T-cell (primary cell): ENCODE data around the gene CTNNA3. TPM values are rescaled to one million over a fixed set of nuclear protein-coding genes. Genes with fewer than 3 reads are reported as not detected.

Source experiments
- ATAC-seq, 4 experiments: fragments of 200-7000 bp in 3 of 4; fragments of 150-1000 bp in 1 of 4; cut with Tn5 transposase; replicated peaks in 1 of 4; 1 replicate in 3 of 4; 2 replicates in 1 of 4; pipeline ENCODE4 v1.10.0; 2021; ENCODE audit warnings: moderate library complexity in 3 of 4, mild to moderate bottlenecking in 2 of 4, moderate number of reproducible peaks in 1 of 4
- CTCF ChIA-PET, 2 donors: fragments of 300-600 bp; sonication (Branson Sonifier 250); formaldehyde crosslinking; loops; one replicate each; lab custom pipeline; 2022; ENCODE audit warnings: antibody characterized with exemption in 2 of 2; lab: Charles Lee
- POLR2A ChIA-PET, 2 donors: fragments of 300-600 bp; sonication (Branson Sonifier 250); formaldehyde crosslinking; loops; one replicate each; lab custom pipeline; 2022; ENCODE audit warnings: antibody characterized with exemption in 2 of 2; lab: Charles Lee
- DNase-seq, 35 experiments: peaks; one replicate each; pipeline versions ENCODE4 v3.0.0 to v3.0.0-alpha.2; 2013 to 2023
- H3K27ac ChIP-seq: one replicate; pipeline ENCODE4 v1.5.1; 2013; ENCODE audit warnings: low read length
- H3K27me3 ChIP-seq, 2 experiments: replicated peaks in 1 of 2; 1 replicate in 1 of 2; 2 replicates in 1 of 2; pipeline versions ENCODE4 v1.6.1 to v1.7.0; 2013; ENCODE audit warnings: low read length in 1 of 2, mixed read lengths in 1 of 2; ENCODE audit not compliant: control insufficient read depth in 2 of 2, insufficient read depth in 2 of 2; ENCODE audit errors: extremely low read depth in 1 of 2
- H3K36me3 ChIP-seq, 2 donors: 1 replicate in 1 of 2; 2 replicates in 1 of 2; pipeline versions ENCODE4 v1.6.1 to v1.7.0; 2013; ENCODE audit warnings: low read length in 1 of 2; ENCODE audit not compliant: control insufficient read depth in 2 of 2, insufficient read depth in 1 of 2; ENCODE audit errors: extremely low read depth in 1 of 2
- H3K4me1 ChIP-seq, 2 experiments: 1 replicate in 1 of 2; 2 replicates in 1 of 2; pipeline versions ENCODE4 v1.6.1 to v1.7.0; 2013; ENCODE audit warnings: low read length in 2 of 2, mixed read lengths in 1 of 2; ENCODE audit not compliant: insufficient read depth in 2 of 2, control insufficient read depth in 1 of 2; ENCODE audit errors: extremely low read depth in 1 of 2
- H3K4me3 ChIP-seq, 2 donors: 1 replicate in 1 of 2; 2 replicates in 1 of 2; pipeline versions ENCODE4 v1.5.1 to v1.7.0; 2013; ENCODE audit warnings: mild to moderate bottlenecking in 2 of 2, low read length in 1 of 2, moderate library complexity in 1 of 2; ENCODE audit not compliant: control insufficient read depth in 1 of 2; ENCODE audit errors: extremely low read depth in 1 of 2
- H3K9me3 ChIP-seq: 2 replicates; pipeline ENCODE4 v1.7.0; 2013
- H3K27ac Mint-ChIP-seq, 2 donors: one replicate each; pipeline ENCODE4 v1.8.0; 2020 to 2021; ENCODE audit warnings: mild to moderate bottlenecking in 2 of 2, mixed read lengths in 2 of 2
- H3K27me3 Mint-ChIP-seq, 2 donors: one replicate each; pipeline ENCODE4 v1.8.0; 2021 to 2022; ENCODE audit warnings: mixed read lengths in 2 of 2
- H3K36me3 Mint-ChIP-seq: one replicate; pipeline ENCODE4 v1.8.0; 2021; ENCODE audit warnings: mixed read lengths
- H3K4me1 Mint-ChIP-seq, 3 donors: one replicate each; pipeline ENCODE4 v1.8.0; 2020 to 2022; ENCODE audit warnings: mixed read lengths in 3 of 3, mild to moderate bottlenecking in 1 of 3
- H3K4me3 Mint-ChIP-seq, 3 donors: one replicate each; pipeline ENCODE4 v1.8.0; 2020 to 2022; ENCODE audit warnings: mild to moderate bottlenecking in 3 of 3, mixed read lengths in 3 of 3, moderate library complexity in 3 of 3
- H3K9me3 Mint-ChIP-seq, 3 donors: one replicate each; pipeline ENCODE4 v1.8.0; 2020 to 2022; ENCODE audit warnings: mixed read lengths in 3 of 3
- WGBS: methylation state at CpG from one replicate; pipeline ENCODE4 v1.1.5; 2013; ENCODE audit warnings: missing lambda C conversion rate; ENCODE audit not compliant: insufficient coverage; 5-methylcytosine and 5-hydroxymethylcytosine counted together
- total RNA-seq, 35 experiments: library from RNA in 6 of 35; stranded (reverse) in 6 of 35; fragments of 120-200 nt in 1 of 35; gene quantifications; one replicate each; pipeline versions ENCODE4 v1.2.1 to v1.2.4 and lab custom pipeline; 2013 to 2026

The CTNNA3 gene
- total RNA-seq, 5 donors from 2014 or later (not counting 1 experiment from before 2014, with no cell fraction given), result 0.88 TPM; not detected in 4

GRCh38 chr10:66218981-66219587 lies 1476.9 kb downstream of the CTNNA3 start:
- no peak overlapping the region for H3K4me3 ChIP-seq
- Mint-ChIP-seq H3K36me3 (no peaks in the 10 kb centered on the region), H3K9me3 (peaks cover 0 to 3% (median 0%) of the 10 kb centered on the region in 3 donors), H3K4me3 (no peak overlapping the region), H3K27me3 (no peaks in the 10 kb centered on the region), H3K4me1 (no peaks in the 10 kb centered on the region), H3K27ac (no peak overlapping the region)
- H3K27me3 ChIP-seq, result no peaks in the 10 kb centered on the region
- 75% methylated on average over 2 of the region's 5 CpGs for WGBS
- ATAC-seq (no peak), DNase-seq (no peak)
- POLR2A ChIA-PET, result interaction anchor here in 1 of 2 donors (0.6 kb wide), 1 partner anchor 372 kb away, joined by 5 read pairs; no protein-coding TSS in a partner anchor
- no peaks in the 10 kb centered on the region for H3K4me1 ChIP-seq
- CTCF ChIA-PET, result interaction anchor here in 1 of 2 donors (0.5 kb wide), 1 partner anchor 1318 kb away, joined by 3 read pairs; no protein-coding TSS in a partner anchor
- no peaks in the 10 kb centered on the region for H3K36me3 ChIP-seq
- H3K9me3 ChIP-seq, result no peaks in the 10 kb centered on the region
- H3K27ac ChIP-seq, result no peak overlapping the region

GRCh38 chr10:66218289-66218688 lies 1477.7 kb downstream of the CTNNA3 start:
- H3K27me3 ChIP-seq, result no peaks in the 10 kb centered on the region
- Mint-ChIP-seq H3K27me3 (no peaks in the 10 kb centered on the region), H3K4me1 (no peaks in the 10 kb centered on the region), H3K4me3 (no peak overlapping the region), H3K27ac (no peak overlapping the region), H3K36me3 (no peaks in the 10 kb centered on the region), H3K9me3 (peaks cover 0 to 3% (median 0%) of the 10 kb centered on the region in 3 donors)
- POLR2A ChIA-PET, result interaction anchor here in 1 of 2 donors (0.6 kb wide), 1 partner anchor 371 kb away, joined by 5 read pairs; no protein-coding TSS in a partner anchor
- no peak overlapping the region for H3K27ac ChIP-seq
- no peaks in the 10 kb centered on the region for H3K9me3 ChIP-seq
- no peak for ATAC-seq
- WGBS, result 0% methylated on average over 1 of the region's 2 CpGs
- no peak for DNase-seq
- H3K36me3 ChIP-seq, result no peaks in the 10 kb centered on the region
- H3K4me3 ChIP-seq, result no peak overlapping the region
- CTCF ChIA-PET, result no interaction called here
- H3K4me1 ChIP-seq, result no peaks in the 10 kb centered on the region

- Histone ChIP-seq H3K4me3 (no peak overlapping the region), H3K27ac (no peak overlapping the region), H3K4me1 (no peaks in the 10 kb centered on the region), H3K36me3 (no peaks in the 10 kb centered on the region), H3K9me3 (no peaks in the 10 kb centered on the region), H3K27me3 (no peaks in the 10 kb centered on the region)
- Mint-ChIP-seq H3K36me3 (no peaks in the 10 kb centered on the region), H3K4me3 (no peak overlapping the region), H3K9me3 (peaks cover 0 to 3% (median 0%) of the 10 kb centered on the region in 3 donors), H3K27me3 (no peaks in the 10 kb centered on the region), H3K27ac (no peak overlapping the region), H3K4me1 (no peaks in the 10 kb centered on the region)
- POLR2A ChIA-PET, result no interaction called here
- no CpG with 5 or more reads among the region's 3 CpGs for WGBS
- CTCF ChIA-PET, result no interaction called here
- no peak for DNase-seq
- no peak for ATAC-seq
These were observed 1480.1 kb downstream of the CTNNA3 start for GRCh38 chr10:66215920-66216319.

GRCh38 chr10:66214721-66215404 lies 1481.1 kb downstream of the CTNNA3 start:
- DNase-seq (no peak), ATAC-seq (no peak)
- H3K9me3 Mint-ChIP-seq, result peaks cover 0 to 3% (median 0%) of the 10 kb centered on the region in 3 donors
- H3K36me3 Mint-ChIP-seq, result no peaks in the 10 kb centered on the region
- Histone ChIP-seq H3K36me3 (no peaks in the 10 kb centered on the region), H3K4me3 (no peak overlapping the region), H3K4me1 (no peaks in the 10 kb centered on the region), H3K9me3 (no peaks in the 10 kb centered on the region), H3K27ac (no peak overlapping the region), H3K27me3 (no peaks in the 10 kb centered on the region)
- no peak overlapping the region for H3K4me3 Mint-ChIP-seq
- ChIA-PET CTCF (no interaction called here), POLR2A (no interaction called here)
- no CpG with 5 or more reads among the region's 4 CpGs for WGBS
- H3K27ac Mint-ChIP-seq, result no peak overlapping the region
- H3K27me3 Mint-ChIP-seq, result no peaks in the 10 kb centered on the region
- H3K4me1 Mint-ChIP-seq, result no peaks in the 10 kb centered on the region

GRCh38 chr10:66209025-66209424 lies 1487.0 kb downstream of the CTNNA3 start:
- Mint-ChIP-seq H3K36me3 (no peaks in the 10 kb centered on the region), H3K4me1 (no peaks in the 10 kb centered on the region), H3K27me3 (no peaks in the 10 kb centered on the region), H3K27ac (no peak overlapping the region), H3K4me3 (no peak overlapping the region), H3K9me3 (no peaks in the 10 kb centered on the region)
- Histone ChIP-seq H3K36me3 (no peaks in the 10 kb centered on the region), H3K9me3 (no peaks in the 10 kb centered on the region), H3K4me3 (no peak overlapping the region), H3K27ac (no peak overlapping the region), H3K27me3 (no peaks in the 10 kb centered on the region), H3K4me1 (no peaks in the 10 kb centered on the region)
- DNase-seq (no peak), ATAC-seq (no peak)
- POLR2A ChIA-PET, result no interaction called here
- CTCF ChIA-PET, result no interaction called here

GRCh38 chr10:66204838-66205237 lies 1491.2 kb downstream of the CTNNA3 start:
- Histone ChIP-seq H3K36me3 (no peaks in the 10 kb centered on the region), H3K27ac (no peak overlapping the region), H3K9me3 (no peaks in the 10 kb centered on the region), H3K27me3 (no peaks in the 10 kb centered on the region), H3K4me3 (no peak overlapping the region), H3K4me1 (no peaks in the 10 kb centered on the region)
- CTCF ChIA-PET, result interaction anchor here in 1 of 2 donors (0.7 kb wide), 1 partner anchor 16 kb away, joined by 3 read pairs; no protein-coding TSS in a partner anchor
- POLR2A ChIA-PET, result interaction anchor here in 1 of 2 donors (0.6 kb wide), 1 partner anchor 258 kb away, joined by 3 read pairs; no protein-coding TSS in a partner anchor
- DNase-seq (no peak), ATAC-seq (no peak)
- no peak overlapping the region for H3K27ac Mint-ChIP-seq
- H3K27me3 Mint-ChIP-seq, result no peaks in the 10 kb centered on the region
- H3K36me3 Mint-ChIP-seq, result no peaks in the 10 kb centered on the region
- H3K9me3 Mint-ChIP-seq, result no peaks in the 10 kb centered on the region
- H3K4me1 Mint-ChIP-seq, result no peaks in the 10 kb centered on the region
- H3K4me3 Mint-ChIP-seq, result no peak overlapping the region
